Hepatocyte (in vitro differentiated cells): ENCODE results near the gene BRWD1.

Experiments
- CTCF ChIP-seq: fragments of 200-600 bp; sonication (generic); IDR thresholded peaks from 2 replicates; pipeline ENCODE4 v1.5.1; 2016; ENCODE audit warnings: antibody characterized with exemption, mild to moderate bottlenecking; ENCODE audit not compliant: poor library complexity
- EZH2 ChIP-seq: fragments of 200-600 bp; sonication (generic); IDR thresholded peaks from 2 replicates; pipeline ENCODE4 v1.6.1; 2016; ENCODE audit warnings: antibody characterized with exemption, mild to moderate bottlenecking, borderline replicate concordance
- EZH2phosphoT487 ChIP-seq: fragments of 200-600 bp; sonication (generic); IDR thresholded peaks from one replicate; pipeline ENCODE4 v1.6.1; 2018; ENCODE audit warnings: antibody characterized with exemption, mild to moderate bottlenecking, low read depth, moderate library complexity; ENCODE audit not compliant: unreplicated experiment, severe bottlenecking

GRCh38 chr21:39336457-39337008 lies 23.1 kb upstream of the BRWD1 start:
- TF ChIP-seq CTCF (no peak), EZH2phosphoT487 (no peak), EZH2 (no peak)
